Stimulated activated CD8-positive, alpha-beta memory T cell treated with anti-CD3 and anti-CD28 coated beads, Interleukin-12 subunit alpha, Interleukin-12 subunit beta, amount 100 ng/mL, for 1 hour (primary cell): ENCODE measurements around the gene TTC16.
"Not testable (repeated sequence)": the region's sequence is repeated elsewhere in the genome, so short reads cannot be mapped to it uniquely, and the experiment has no call there.

Experiments used
- DNase-seq: peaks from one replicate; pipeline ENCODE4 v3.0.0-alpha.2; 2020; ENCODE audit warnings: low read depth

The TTC16 gene

DNA sequence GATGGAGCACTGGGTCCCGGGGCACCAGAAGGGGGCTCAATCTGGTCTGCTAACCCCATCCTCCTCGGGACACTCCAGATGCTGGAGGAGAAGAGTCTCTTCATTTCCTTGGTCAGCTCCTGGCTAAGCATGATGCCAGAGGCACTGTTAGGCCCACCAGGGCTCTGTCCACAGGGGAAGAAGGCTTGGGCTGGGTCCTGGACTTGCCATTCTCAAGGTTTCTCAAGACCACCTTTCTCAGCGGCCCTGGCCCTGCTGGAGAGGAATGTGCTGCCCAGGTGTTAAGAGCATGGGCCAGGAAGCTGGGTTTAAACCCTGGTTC lies 54.7 kb downstream of the TTC16 start:
- no peak for DNase-seq

DNA sequence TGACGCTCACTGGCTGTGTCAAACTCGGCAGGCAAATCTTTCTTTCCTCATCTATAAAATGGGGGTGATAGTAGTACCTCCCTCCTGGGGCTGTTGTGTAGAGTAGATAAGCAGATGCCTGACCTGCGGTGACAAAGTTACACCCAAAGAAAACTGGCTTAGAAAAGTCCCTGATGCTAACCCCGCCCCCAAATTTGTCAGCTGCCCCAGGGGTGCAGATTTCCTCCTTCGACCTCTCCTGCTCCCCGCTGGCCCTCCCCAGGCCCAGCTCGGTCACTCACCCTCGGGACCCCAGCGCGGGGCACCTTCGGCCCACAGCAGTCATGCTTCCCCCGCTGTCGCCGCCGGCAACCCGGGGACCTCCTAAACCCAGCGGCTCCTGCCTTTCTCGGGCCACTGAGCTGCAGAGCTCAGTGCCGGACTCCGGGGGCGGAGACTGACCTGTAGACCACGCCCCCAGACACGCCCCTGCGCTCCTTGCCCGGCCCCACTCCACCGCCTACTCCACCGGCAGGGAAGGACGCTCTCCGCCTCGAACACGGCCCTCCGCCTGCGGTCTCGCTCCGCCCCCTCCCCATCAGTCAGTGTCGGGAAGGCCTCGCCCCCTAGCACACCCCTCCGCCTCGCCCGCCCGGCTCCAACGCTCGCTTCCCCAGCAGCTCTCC lies 55.2 kb downstream of the TTC16 start:
- DNase-seq: peak; percentile 91

DNA sequence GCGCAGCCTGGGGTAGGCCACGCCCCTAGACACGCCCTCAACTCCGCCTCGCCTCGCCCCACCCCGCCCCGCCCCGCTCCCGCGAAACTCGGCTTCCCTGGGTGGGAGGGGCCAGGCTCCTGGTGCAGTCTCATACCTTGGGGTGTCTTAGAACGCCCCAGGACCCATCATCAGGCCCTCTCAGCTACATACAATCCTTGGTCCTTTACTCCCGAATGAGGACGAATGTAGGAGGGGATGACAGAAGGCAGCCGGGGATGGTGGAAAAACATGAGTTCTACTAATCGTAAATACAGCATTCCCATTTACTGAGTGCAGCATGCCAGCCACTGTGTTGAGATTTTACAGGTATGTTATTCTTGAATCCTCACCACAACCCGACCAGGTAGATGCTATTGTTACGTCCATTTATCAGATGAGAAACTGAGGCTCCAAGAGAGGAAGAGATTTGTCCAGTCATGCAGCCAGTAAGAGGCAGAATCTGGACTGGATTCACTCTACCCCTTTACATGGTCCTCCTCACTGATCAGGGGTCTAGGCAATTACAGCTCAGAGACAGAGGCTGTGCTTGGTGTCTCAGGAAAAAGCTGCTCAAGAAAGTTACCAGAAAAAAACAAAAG lies 55.8 kb downstream of the TTC16 start:
- DNase-seq: no peak

DNA sequence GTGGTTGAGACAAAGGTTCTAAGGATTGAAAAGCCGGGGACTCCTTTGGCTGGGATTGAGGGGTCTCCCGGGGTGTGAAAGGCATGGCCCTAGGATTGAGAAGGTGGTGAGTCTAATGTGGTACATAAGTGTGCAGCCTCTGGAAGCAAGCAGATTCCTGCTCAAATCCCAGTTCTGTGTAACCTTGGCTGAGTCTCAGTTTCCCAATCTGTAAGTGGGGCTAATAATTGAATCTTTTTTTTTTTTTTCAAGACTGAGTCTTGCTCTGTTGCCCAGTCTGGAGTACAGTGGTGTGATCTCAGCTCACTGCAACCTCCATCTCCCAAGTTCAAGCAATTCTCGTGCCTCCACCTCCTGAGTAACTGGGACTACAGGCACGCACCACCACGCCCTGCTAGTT lies 56.7 kb downstream of the TTC16 start:
- DNase-seq: no peak

DNA sequence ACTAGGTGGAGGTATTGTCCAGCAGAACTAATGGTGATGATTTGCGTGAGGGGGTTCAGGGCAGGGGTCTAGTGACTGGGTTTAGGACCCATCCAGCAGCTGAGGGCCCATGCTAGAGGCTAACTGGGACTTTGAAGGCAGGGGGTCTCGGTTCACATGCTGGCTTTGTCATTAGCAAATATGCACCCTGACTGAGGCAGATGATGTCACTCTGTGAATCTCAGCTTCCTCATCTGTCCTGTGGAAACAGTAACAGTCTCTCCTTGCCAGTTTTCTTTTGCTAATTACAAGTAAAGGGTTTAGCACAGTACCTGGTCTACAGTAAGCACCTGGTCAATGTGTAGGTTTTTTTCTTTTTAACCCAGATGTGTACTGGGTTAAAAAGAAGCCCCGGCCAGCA lies 57.4 kb downstream of the TTC16 start:
- DNase-seq: no peak

DNA sequence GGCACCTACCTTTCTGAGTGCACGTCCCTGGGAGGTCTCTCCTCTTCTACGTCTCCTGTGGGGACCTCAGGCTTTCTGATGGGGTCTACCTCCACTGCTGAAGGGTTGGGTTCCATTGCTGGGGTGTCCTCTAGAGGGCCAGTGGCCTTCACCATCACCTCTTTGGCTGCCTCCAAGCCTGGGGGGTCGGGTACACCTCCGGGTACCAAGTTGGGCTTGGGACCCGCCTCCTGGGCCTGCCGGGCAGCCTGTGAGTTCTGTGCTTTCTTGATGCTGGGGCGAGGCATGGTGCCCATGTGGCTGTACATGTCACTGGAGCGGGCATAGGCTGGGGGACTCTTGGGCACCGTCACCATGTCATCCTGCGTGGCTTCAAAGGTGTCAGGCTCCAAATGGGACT lies 58.1 kb downstream of the TTC16 start:
- no peak for DNase-seq

DNA sequence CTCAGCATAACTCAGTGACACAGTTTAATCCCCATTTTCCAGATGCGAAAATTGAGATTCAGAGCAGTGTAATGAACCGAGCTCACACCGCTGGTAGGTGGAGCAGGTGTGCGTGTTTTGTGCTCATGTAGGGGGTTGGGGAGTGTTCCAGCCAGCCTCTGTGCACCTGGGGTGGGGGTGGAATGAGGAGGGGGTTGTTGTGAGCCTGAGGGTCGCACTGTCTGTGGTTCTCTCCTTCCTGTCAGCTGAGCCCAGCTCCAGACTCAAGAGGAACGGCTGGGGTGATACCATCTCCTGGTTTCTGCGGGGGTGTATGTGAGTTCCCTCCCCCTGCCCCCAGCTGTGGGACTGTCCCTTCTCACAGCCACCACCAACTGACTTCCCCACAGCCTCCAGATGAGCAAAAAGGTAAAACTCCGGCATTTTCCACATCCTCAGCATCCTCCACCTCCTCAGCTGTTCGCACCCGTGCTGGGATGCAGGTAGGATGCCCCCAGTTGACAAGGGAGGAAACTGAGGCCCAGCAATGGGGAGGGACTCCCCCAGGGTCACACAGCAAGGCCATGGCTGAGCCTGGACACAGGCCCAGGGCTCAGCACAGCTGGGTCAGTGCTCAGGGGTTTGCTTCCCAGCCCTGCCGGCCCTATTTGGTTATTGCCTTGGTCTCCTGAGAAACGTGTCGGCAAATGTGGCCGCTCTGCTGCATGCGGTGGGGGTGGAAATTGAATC lies 60.5 kb downstream of the TTC16 start:
- DNase-seq: peak; percentile 63

DNA sequence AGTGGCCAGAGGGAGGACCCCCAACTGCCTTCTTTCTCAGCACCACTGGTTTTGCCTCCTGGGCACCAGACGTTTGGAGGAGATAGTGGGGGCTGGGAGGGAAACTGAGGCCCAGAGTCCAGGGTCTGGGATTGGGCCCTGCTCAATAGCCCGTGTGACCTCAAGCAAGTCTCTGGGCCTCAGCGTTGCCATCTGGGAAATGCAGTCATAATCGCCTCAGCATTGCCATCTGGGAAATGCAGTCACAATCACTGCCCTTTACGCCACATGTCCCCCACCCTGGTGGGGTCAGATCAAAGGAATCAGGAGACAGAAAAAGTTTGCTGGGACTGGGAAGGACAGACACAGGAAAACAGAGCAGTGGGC lies 61.0 kb downstream of the TTC16 start:
- no peak for DNase-seq

DNA sequence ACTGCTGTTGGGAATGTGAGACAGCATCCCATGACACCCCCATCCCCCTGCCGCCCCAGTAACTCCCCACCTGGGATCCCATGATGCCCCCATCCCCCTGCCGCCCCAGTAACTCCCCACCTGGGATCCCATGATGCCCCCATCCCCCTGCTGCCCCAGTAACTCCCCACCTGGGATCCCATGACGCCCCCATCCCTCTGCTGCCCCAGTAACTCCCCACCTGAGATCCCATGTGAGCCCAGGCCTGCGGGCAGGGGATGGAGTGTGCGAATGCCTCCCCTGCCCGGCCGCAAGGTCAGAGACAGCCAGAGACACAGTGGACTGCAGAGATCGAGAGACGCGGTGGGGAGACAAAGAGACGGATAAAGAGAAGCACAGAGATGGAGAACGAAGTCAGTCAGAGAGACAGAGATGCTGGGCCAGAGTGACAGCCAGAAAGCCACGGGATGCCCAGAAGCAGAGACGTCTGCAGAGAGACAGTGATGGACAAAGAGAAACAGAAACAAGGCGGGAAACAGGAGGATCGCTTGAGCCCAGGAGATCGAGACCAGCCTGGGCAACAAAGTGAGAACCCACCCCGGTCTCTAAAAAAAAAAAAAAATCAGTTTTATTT lies 61.6 kb downstream of the TTC16 start:
- DNase-seq: no peak

DNA sequence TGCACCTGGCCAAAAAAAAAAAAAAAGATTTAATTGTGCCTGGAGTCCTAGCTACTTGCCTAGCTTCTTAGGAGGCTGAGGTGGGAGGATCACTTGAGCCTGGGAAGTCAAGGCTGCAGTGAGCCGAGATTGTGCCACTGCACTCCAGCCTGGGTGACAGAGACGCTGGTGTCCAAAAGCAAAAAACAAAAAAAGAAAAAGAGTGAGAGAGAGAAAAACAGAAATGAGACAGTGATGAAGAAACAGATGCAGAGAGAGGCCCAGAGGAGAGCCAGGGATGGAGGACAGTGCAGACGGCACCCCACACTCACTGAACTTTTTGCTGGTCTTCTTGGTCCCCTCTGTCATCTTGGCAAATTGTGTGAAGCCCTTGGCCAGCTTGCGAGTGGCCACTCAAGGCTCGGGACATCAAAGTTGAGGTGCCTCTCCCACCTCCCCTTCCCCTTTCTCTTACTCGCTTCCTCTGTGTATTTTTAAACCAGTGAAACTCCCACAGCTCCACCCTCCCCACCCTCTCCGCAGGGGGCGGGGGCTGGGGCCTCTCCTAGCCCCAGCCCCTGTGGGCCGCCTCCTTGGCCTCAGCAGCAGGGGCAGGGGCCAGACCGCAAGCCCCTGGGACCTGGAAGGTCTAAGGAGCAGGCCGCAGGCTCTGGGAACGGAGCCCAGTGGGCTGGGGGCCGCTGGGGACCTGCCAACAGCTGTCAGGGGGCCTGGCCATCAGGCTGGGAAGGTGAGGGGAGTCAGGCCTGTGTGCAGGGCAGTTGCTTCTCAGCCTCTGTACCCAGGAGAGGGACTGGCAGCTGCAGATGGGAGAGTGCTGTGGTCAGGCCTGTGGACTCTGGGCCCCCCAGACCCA lies 62.6 kb downstream of the TTC16 start, which contains the start of gene SH2D3C:
Gene SH2D3C, minus strand, starts transcription at position 387 of the 856 bp plus-strand sequence. Its CDS starts 39 bp downstream, at position 348.
- no peak for DNase-seq

DNA sequence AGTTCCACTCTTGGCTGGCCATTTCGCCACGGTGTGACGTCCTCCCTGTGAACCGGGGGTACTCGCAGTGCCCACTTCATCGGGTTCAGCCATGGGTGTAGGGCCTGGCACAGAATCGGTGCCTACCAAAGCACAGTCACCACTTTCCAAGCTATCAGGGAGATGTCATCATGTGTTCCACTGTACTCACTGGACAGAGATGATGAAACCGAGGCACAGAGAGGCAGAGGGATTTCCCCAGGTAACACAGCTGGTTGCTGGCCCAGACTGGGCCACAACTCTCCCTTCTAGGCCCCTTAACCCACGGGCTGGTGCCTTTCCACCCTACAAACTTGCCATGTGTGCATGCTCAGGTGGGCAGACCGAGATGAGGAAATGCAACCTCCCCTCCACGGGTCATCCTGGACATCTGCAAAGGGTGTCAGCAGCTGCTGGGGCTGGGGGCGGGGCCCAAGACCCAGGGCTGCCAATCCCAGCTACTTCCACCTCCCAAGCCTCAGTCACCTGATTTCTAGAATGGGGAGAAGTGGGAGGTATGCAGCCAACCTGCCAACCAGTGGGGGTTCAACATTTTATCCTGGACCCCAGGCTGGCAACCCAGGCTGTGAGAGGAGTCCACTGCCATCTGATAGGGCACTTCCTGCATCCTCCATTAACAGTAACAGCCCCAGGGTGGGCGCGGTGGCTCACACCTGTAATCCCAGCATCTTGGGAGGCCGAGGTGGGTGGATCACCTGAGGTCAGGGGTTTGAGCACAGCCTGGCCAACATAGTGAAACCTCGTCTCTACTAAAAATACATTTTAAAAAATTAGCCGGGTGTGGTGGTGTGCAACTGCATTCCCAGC lies 63.5 kb downstream of the TTC16 start:
- peak; percentile 41 for DNase-seq

DNA sequence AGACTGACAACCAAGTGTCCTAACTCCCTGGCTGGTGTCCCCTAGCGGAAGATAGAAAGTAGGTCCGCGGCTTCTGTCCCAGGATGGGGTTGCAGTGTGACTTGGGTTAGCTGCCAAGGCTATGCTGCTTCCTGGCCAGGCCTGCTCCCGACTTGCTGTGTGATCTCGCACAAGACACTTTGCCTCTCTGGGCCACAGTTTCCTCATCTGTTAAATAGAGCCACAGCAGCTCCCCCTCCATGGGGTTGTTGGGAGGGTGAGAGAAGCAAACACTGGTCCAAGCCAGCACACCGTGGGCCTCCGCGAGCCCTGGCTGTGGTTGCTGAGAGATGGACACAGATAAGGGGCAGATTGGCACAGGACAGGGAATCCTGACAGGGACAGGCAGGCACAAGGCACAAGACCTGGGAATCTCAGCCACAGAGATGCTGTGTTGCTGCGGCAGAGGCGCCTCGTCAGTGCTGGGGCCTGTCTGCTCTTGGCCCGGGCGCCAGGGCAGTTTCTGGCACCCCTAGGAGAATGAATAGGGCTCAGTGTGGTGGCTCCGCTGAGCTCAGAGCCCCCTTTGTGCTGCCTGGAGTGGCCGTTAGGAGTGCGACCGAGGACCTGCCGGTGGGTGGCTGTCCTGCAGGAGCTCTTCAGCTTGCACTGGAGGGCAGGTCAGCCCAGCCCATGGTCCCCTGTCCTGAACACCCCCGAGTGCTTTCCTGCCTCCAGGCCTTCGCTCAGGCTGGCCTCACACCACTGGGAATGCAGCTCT lies 64.4 kb downstream of the TTC16 start:
- no peak for DNase-seq

DNA sequence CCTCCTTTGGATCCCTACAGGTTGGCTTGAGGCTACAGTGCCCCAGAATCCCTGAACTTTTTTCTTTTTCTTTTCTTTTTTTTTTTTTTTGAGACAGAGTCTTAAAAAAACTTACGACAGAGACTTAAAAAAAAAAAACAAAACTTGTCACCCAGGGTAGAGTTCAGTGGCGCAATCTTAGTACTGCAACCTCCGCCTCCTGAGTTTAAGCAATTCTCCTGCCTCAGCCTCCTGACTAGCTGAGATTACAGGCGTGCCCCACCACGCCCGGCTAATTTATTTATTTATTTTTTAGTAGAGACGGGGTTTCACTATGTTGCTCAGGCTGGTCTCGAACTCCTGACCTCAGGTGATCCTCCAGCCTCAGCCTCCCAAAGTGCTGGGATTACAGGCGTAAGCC lies 65.0 kb downstream of the TTC16 start:
- DNase-seq: not testable (repeated sequence)
